Neural cell (in vitro differentiated cells): ENCODE results near the gene IQSEC1. TPM values are rescaled to one million over a fixed set of nuclear protein-coding genes. Genes with fewer than 3 reads are reported as not detected.

ENCODE experiments used
- H2AFZ ChIP-seq: fragments of 200-600, 300-800 bp; sonication (generic), shearing (Covaris generic); 2 replicates; pipeline ENCODE4 v1.6.0; 2014; ENCODE audit warnings: low read depth, mild to moderate bottlenecking, antibody characterized with exemption, low read length, moderate library complexity
- H3F3A ChIP-seq: fragments of 200-600 bp; shearing (Covaris generic); 2 replicates; pipeline ENCODE4 v1.6.1; 2016; ENCODE audit warnings: mild to moderate bottlenecking, moderate library complexity, mixed read lengths, antibody characterized with exemption, low read length; ENCODE audit not compliant: insufficient read depth, poor library complexity, severe bottlenecking
- H3K27ac ChIP-seq: fragments of 200-600, 300-800 bp; sonication (generic), shearing (Covaris generic); 2 replicates; pipeline ENCODE4 v1.5.1; 2014; ENCODE audit warnings: mild to moderate bottlenecking, low read length, moderate library complexity
- H3K27me3 ChIP-seq: fragments of 300-800, 200-600 bp; sonication (generic), shearing (Covaris generic); 2 replicates; pipeline ENCODE4 v1.6.0; 2014; ENCODE audit warnings: mild to moderate bottlenecking, low read depth, low read length, moderate library complexity; ENCODE audit not compliant: insufficient read depth
- H3K36me3 ChIP-seq: fragments of 300-800, 200-600 bp; sonication (generic), shearing (Covaris generic); 2 replicates; pipeline ENCODE4 v1.5.1; 2014; ENCODE audit warnings: mild to moderate bottlenecking, antibody characterized with exemption, low read length, moderate library complexity; ENCODE audit not compliant: insufficient read depth
- H3K4me2 ChIP-seq: fragments of 300-800, 200-600 bp; sonication (generic), shearing (Covaris generic); 2 replicates; pipeline ENCODE4 v1.6.0; 2014; ENCODE audit warnings: mild to moderate bottlenecking, low read length
- H3K4me3 ChIP-seq: fragments of 300-800, 200-600 bp; sonication (generic), shearing (Covaris generic); 2 replicates; pipeline ENCODE4 v1.5.1; 2014; ENCODE audit warnings: mild to moderate bottlenecking, low read length, moderate library complexity
- H3K79me2 ChIP-seq: fragments of 200-600 bp; shearing (Covaris generic); replicated peaks from 2 replicates; pipeline ENCODE4 v1.6.0; 2014; ENCODE audit warnings: mild to moderate bottlenecking, low read length, moderate library complexity; ENCODE audit not compliant: insufficient read depth
- H3K9ac ChIP-seq: fragments of 300-800, 200-600 bp; sonication (generic), shearing (Covaris generic); 2 replicates; pipeline ENCODE4 v1.6.1; 2016; ENCODE audit warnings: mild to moderate bottlenecking, low read length, mixed read lengths
- H3K9me2 ChIP-seq: fragments of 200-600 bp; shearing (Covaris generic); 2 replicates; pipeline ENCODE4 v1.6.1; 2016; ENCODE audit warnings: mild to moderate bottlenecking, low read length, mixed read lengths; ENCODE audit not compliant: insufficient read depth
- H3K9me3 ChIP-seq: fragments of 200-600, 300-800 bp; sonication (generic), shearing (Covaris generic); 2 replicates; pipeline ENCODE4 v1.6.1; 2016; ENCODE audit warnings: mild to moderate bottlenecking, mixed run types, low read length, moderate library complexity, mixed read lengths
- H4K20me1 ChIP-seq: fragments of 200-600 bp; shearing (Covaris generic); 2 replicates; pipeline ENCODE4 v1.6.1; 2016; ENCODE audit warnings: mild to moderate bottlenecking, mixed run types; ENCODE audit not compliant: insufficient read depth
- EP300 ChIP-seq: fragments of 450-650 bp; conservative IDR thresholded peaks from 2 replicates; pipeline ENCODE4 v1.6.1; 2014; ENCODE audit warnings: antibody characterized with exemption, mild to moderate bottlenecking, moderate library complexity; ENCODE audit not compliant: poor library complexity, severe bottlenecking
- EZH2 ChIP-seq: fragments of 200-600, 300-800 bp; shearing (Covaris generic), sonication (generic); IDR thresholded peaks from 2 replicates; pipeline ENCODE4 v1.6.1; 2014; ENCODE audit warnings: antibody characterized with exemption, low read length, borderline replicate concordance, mild to moderate bottlenecking; ENCODE audit not compliant: insufficient read depth, poor library complexity, severe bottlenecking
- MXI1 ChIP-seq: fragments of 450-650 bp; conservative IDR thresholded peaks from 2 replicates; pipeline ENCODE4 v1.6.1; 2014; ENCODE audit warnings: antibody characterized with exemption, mild to moderate bottlenecking; ENCODE audit not compliant: poor library complexity, severe bottlenecking
- POLR2AphosphoS5 ChIP-seq: IDR thresholded peaks from 2 replicates; pipeline ENCODE4 v1.6.1; 2012
- RAD21 ChIP-seq: fragments of 450-650 bp; conservative IDR thresholded peaks from 2 replicates; pipeline ENCODE4 v1.6.1; 2014; ENCODE audit warnings: antibody characterized with exemption, mild to moderate bottlenecking, moderate library complexity
- REST ChIP-seq: IDR thresholded peaks from 2 replicates; pipeline ENCODE4 v1.6.1; 2012; ENCODE audit warnings: borderline replicate concordance
- SMC3 ChIP-seq: fragments of 450-650 bp; conservative IDR thresholded peaks from 2 replicates; pipeline ENCODE4 v1.6.1; 2014; ENCODE audit warnings: antibody characterized with exemption, mild to moderate bottlenecking, moderate library complexity; ENCODE audit not compliant: poor library complexity
- TAF1 ChIP-seq: IDR thresholded peaks from 2 replicates; pipeline ENCODE4 v1.6.1; 2012; ENCODE audit warnings: low read depth
- polyA plus RNA-seq: library from polyadenylated mRNA; depleted of rRNA; stranded (reverse); fragments of >200 nt; gene quantifications from 2 replicates; pipeline ENCODE4 v1.2.3, GENCODE V29; 2014
- TF ChIP-seq, protein P1 (sequence below): fragments of 450-650 bp; IDR thresholded peaks from 2 replicates; pipeline ENCODE4 v1.5.1; 2014; ENCODE audit warnings: antibody characterized with exemption, mild to moderate bottlenecking, moderate library complexity; ENCODE audit not compliant: poor library complexity, severe bottlenecking

IQSEC1 gene
- polyA plus RNA-seq, 1 donor from 2014 or later: 6.0 TPM

DNA sequence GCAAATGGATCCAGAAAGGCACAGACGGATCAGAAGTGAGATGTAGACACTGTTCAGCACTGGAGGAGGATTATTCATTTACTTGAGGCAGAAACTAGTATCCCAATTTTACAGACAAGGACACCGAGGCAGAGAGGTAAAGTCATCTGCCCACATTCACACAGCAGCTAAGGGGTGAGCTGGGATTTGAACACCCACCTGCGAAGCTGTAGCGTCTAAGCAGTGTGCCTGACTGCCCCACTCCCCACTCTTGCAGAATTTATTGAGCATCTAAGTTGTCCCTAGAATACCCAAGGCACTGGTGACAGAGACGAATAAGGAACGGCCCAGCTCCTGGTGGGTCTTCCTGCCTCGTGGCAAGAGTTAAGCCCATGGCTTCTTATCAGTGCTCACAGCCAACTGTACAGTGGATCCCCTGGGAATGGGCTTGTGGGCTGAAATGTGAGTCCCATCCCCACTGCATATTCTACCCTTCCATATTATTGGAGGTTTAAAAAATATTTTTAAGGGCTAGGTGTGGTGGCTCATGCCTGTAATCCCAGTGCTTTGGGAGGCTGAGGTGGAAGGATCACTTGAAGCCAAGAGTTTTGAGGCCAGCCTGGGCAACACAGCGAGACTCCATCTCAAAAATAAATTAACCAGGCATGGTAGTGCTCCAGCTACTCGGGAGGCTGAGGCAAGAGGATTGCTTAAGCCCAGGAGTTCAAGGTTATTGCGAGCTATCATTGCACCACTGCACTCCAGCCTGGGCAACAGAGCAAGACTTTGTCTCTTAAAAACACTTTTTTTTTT lies 77.6 kb downstream of the IQSEC1 start:
- H3K9me3 ChIP-seq: no peaks in the 10 kb centered on the region
- H3F3A ChIP-seq: no peaks in the 10 kb centered on the region
- peak overlapping the region; percentile 70 for H3K4me3 ChIP-seq
- H2AFZ ChIP-seq: no peak overlapping the region
- no peaks in the 10 kb centered on the region for H3K36me3 ChIP-seq
- H3K27ac ChIP-seq: no peak overlapping the region
- no peak for TF ChIP-seq TAF1
- no peak for TF ChIP-seq SMC3
- no peak overlapping the region for H3K9ac ChIP-seq
- H3K9me2 ChIP-seq: no peaks in the 10 kb centered on the region
- H3K4me2 ChIP-seq: no peak overlapping the region
- H3K79me2 ChIP-seq: no peaks in the 10 kb centered on the region
- peaks cover 6% of the 10 kb centered on the region for H3K27me3 ChIP-seq
- H4K20me1 ChIP-seq: no peaks in the 10 kb centered on the region

DNA sequence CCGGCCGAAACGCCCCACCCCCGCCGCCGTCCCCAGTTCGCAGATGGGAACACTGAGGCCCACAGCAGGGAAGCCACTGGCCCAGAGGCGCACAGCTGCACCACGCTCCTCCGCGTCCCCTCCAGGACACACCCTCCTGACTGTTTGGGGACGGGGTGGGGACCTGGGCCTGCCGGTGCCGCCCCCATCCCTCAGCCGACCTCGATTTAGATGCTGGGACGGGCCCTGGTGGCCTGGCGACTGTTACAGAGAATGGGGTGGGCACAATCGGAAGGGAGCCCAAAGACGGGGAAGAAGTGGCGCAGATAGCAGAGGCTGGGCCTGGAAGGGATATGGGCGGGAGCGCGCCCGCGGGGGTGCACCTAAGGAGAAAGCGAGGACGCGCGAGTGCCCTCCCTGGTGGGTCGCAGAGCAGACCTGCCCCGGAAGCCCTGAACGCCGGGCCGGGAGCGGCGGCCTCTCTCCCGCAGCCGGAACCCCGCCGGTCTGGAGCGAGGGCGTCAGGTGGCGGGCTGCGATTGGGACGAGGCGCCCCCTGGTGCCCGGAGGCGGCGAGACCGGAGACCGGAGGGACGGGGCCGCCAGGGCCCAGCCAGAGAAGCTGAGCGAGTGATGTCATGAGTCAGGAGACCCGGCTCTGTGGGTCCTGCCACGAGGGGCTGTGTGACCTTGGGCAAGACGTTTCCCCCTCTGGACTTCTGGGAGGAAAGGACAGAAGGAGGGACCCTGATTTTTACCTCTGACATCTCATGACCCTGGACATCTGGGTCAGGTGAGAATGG lies 78.4 kb downstream of the IQSEC1 start:
- H3K79me2 ChIP-seq: no peaks in the 10 kb centered on the region
- peak overlapping the region; percentile 56 for H3K9ac ChIP-seq
- no peaks in the 10 kb centered on the region for H4K20me1 ChIP-seq
- peak overlapping the region; percentile 25 for H3K4me2 ChIP-seq
- no peaks in the 10 kb centered on the region for H3K9me2 ChIP-seq
- H3K27me3 ChIP-seq: peaks cover 6% of the 10 kb centered on the region
- no peak overlapping the region for H2AFZ ChIP-seq
- H3K4me3 ChIP-seq: peak overlapping the region; percentile 70
- no peaks in the 10 kb centered on the region for H3K36me3 ChIP-seq
- no peaks in the 10 kb centered on the region for H3F3A ChIP-seq
- H3K27ac ChIP-seq: no peak overlapping the region
- no peaks in the 10 kb centered on the region for H3K9me3 ChIP-seq
- TF ChIP-seq MXI1: no peak
- TF ChIP-seq, protein P1, sequence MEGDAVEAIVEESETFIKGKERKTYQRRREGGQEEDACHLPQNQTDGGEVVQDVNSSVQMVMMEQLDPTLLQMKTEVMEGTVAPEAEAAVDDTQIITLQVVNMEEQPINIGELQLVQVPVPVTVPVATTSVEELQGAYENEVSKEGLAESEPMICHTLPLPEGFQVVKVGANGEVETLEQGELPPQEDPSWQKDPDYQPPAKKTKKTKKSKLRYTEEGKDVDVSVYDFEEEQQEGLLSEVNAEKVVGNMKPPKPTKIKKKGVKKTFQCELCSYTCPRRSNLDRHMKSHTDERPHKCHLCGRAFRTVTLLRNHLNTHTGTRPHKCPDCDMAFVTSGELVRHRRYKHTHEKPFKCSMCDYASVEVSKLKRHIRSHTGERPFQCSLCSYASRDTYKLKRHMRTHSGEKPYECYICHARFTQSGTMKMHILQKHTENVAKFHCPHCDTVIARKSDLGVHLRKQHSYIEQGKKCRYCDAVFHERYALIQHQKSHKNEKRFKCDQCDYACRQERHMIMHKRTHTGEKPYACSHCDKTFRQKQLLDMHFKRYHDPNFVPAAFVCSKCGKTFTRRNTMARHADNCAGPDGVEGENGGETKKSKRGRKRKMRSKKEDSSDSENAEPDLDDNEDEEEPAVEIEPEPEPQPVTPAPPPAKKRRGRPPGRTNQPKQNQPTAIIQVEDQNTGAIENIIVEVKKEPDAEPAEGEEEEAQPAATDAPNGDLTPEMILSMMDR: peak; percentile 92
- TF ChIP-seq EZH2: no peak
- TF ChIP-seq REST: no peak
- peak; percentile 78 for TF ChIP-seq SMC3
- peak; percentile 70 for TF ChIP-seq RAD21
- TF ChIP-seq POLR2AphosphoS5: peak; percentile 27
- no peak for TF ChIP-seq TAF1
- TF ChIP-seq EP300: no peak
